ENCODE measurements around the gene GABBR2. TPM values are rescaled to one million over a fixed set of nuclear protein-coding genes. Genes with fewer than 3 reads are reported as not detected.

GABBR2 gene
- total and polyA plus RNA-seq, 2 of the 8 experiments (the other 6 are each of a cell fraction or from before 2014, with no cell fraction given): 0.50 to 1.2 TPM

GRCh38 chr9:98576859-98577258, 131.9 kb downstream of the GABBR2 start:
- Histone ChIP-seq H2BK12ac (ENCODE audit: low read depth, low read length) (no peak overlapping the region), H3K56ac (replicated peaks; ENCODE audit: insufficient read length, low read depth, low read length) (peak overlapping the region; percentile 70), H4K5ac (ENCODE audit: insufficient read length, low read depth, low read length) (no peak overlapping the region), H2BK5ac (ENCODE audit: low read depth, low read length) (no peak overlapping the region), H2AFZ (ENCODE audit: low read length) (no peak overlapping the region), H4K91ac (replicated peaks; ENCODE audit: insufficient read length, low read length) (no peak overlapping the region), H2BK20ac (ENCODE audit: low read length) (no peak overlapping the region), H3K27ac (ENCODE audit: low read depth, low read length) (no peak overlapping the region), H3K79me1 (ENCODE audit: low read depth, low read length) (no peaks in the 10 kb centered on the region), H4K20me1 (replicated peaks in 1 of 2; ENCODE audit: control insufficient read depth in 1 of 2, insufficient read depth in 2 of 2, low read length in 2 of 2) (peaks cover 0 to 2% of the 10 kb centered on the region in 2 experiments), H3K4ac (replicated peaks; ENCODE audit: insufficient read length, low read depth, low read length) (no peak overlapping the region), H3K79me2 (ENCODE audit: control insufficient read depth in 1 of 2, insufficient read depth in 2 of 2, low read length in 2 of 2) (no peaks in the 10 kb centered on the region), H3K9ac (replicated peaks in 1 of 4; ENCODE audit: extremely low read depth in 1 of 4, low read depth in 3 of 4, low read length in 3 of 4) (no peak overlapping the region), H3K9me3 (ENCODE audit: insufficient read depth in 2 of 2, low read depth in 1 of 2, low read length in 1 of 2) (no peaks in the 10 kb centered on the region), H3K36me3 (ENCODE audit: control insufficient read depth in 2 of 4, insufficient read depth in 4 of 4, low read length in 3 of 4) (no peaks in the 10 kb centered on the region), H3K27me3 (replicated peaks in 1 of 4; ENCODE audit: control insufficient read depth in 3 of 4, extremely low read depth in 1 of 4, insufficient read depth in 3 of 4, low read length in 3 of 4) (no peaks in the 10 kb centered on the region), H3K4me2 (ENCODE audit: insufficient read depth in 1 of 2, low read depth in 2 of 2, low read length in 2 of 2) (no peak overlapping the region), H3K14ac (ENCODE audit: insufficient read length) (no peak overlapping the region), H3K18ac (ENCODE audit: extremely low read depth, low read length) (no peak overlapping the region), H2AK5ac (ENCODE audit: low read depth, low read length) (no peak overlapping the region), H2BK15ac (ENCODE audit: low read length) (no peak overlapping the region), H3K4me3 (ENCODE audit: extremely low read depth in 1 of 4, insufficient read depth in 2 of 4, low read depth in 3 of 4, low read length in 4 of 4) (no peak overlapping the region), H4K8ac (ENCODE audit: extremely low read depth, insufficient read depth, low read length) (no peak overlapping the region), H3K23me2 (ENCODE audit: low read depth, low read length) (peaks cover 5% of the 10 kb centered on the region; the same call in 1 of the 2 replicates), H3K23ac (ENCODE audit: insufficient read length) (no peak overlapping the region), H2BK120ac (replicated peaks; ENCODE audit: low read depth, low read length) (no peak overlapping the region), H3K4me1 (replicated peaks in 1 of 4; ENCODE audit: control insufficient read depth in 3 of 4, insufficient read depth in 4 of 4, low read length in 3 of 4) (no peaks in the 10 kb centered on the region; a peak in 1 of 7 replicates)
- WGBS, 2 experiments (ENCODE audit: extremely low coverage in 1 of 2, insufficient coverage in 1 of 2, insufficient read length in 1 of 2, insufficient replicate concordance in 2 of 2, low coverage in 1 of 2, low lambda C conversion rate in 2 of 2, missing lambda C conversion rate in 1 of 2): 80% methylated on average over 3 of the region's 3 CpGs; no CpG with 5 or more reads in 1 of the 2 experiments
- DNase-seq (ENCODE audit: low read depth in 1 of 2, low spot score in 2 of 2): no peak
- CTCF ChIA-PET (ENCODE audit: partially characterized antibody): interaction anchor here (1.0 to 3.0 kb wide), 4 partner anchors 8 to 197 kb away, joined by 3 to 13 read pairs (median 4); no protein-coding TSS in a partner anchor
- FAIRE-seq: no peak
- POLR2A ChIA-PET (ENCODE audit: partially characterized antibody): no interaction called here
- TF ChIP-seq EP300 (IDR thresholded peaks at IDR 0.05; ENCODE audit: borderline replicate concordance in 1 of 2, low read depth in 2 of 2, low read length in 2 of 2): no peak
- no peak for TF ChIP-seq BACH1 (IDR thresholded peaks at IDR 0.05; ENCODE audit: low read length)
- TF ChIP-seq NRF1 (IDR thresholded peaks at IDR 0.05; ENCODE audit: low read depth, low read length): no peak
- no peak for TF ChIP-seq SRF (IDR thresholded peaks at IDR 0.05; ENCODE audit: low read depth, low read length)
- TF ChIP-seq FOSL1 (IDR thresholded peaks at IDR 0.05; ENCODE audit: insufficient read depth, low read depth, low read length): no peak
- TF ChIP-seq SIN3A (conservative IDR thresholded peaks at IDR 0.05 in 1 of 2, IDR thresholded peaks at IDR 0.05 in 1 of 2; ENCODE audit: low read depth in 1 of 2, low read length in 2 of 2): no peak
- no peak for TF ChIP-seq RFX5 (IDR thresholded peaks at IDR 0.05; ENCODE audit: borderline replicate concordance, low read depth, low read length)
- TF ChIP-seq E2F6 (IDR thresholded peaks at IDR 0.05): no peak
- TF ChIP-seq ZNF274 (IDR thresholded peaks at IDR 0.05; ENCODE audit: borderline replicate concordance, extremely low read depth, low read length): no peak
- no peak for TF ChIP-seq SIRT6 (IDR thresholded peaks at IDR 0.05; ENCODE audit: low read length)
- no peak for TF ChIP-seq USF2 (IDR thresholded peaks at IDR 0.05; ENCODE audit: low read length)
- TF ChIP-seq GABPA (IDR thresholded peaks at IDR 0.05; ENCODE audit: borderline replicate concordance, insufficient read depth, low read length): no peak
- TF ChIP-seq POLR2AphosphoS5 (IDR thresholded peaks at IDR 0.05; ENCODE audit: low read depth, low read length): no peak

Data from H1 (cell line).